Upper lobe of left lung (tissue), 6 donors: ENCODE measurements around the gene HOXC5. TPM values are rescaled to one million over a fixed set of nuclear protein-coding genes. Genes with fewer than 3 reads are reported as not detected.
"Not testable (repeated sequence)": the region's sequence is repeated elsewhere in the genome, so short reads cannot be mapped to it uniquely, and the experiment has no call there.

Experiments
- ATAC-seq, 2 donors: fragments of 200-7000 bp; cut with Tn5 transposase; one replicate each; pipeline ENCODE4 v1.9.1; 2022; ENCODE audit warnings: mild to moderate bottlenecking in 2 of 2, moderate library complexity in 2 of 2; ENCODE audit not compliant: low FRiP score in 2 of 2
- DNase-seq, 2 donors: peaks; one replicate each; pipeline ENCODE4 v3.0.0-alpha.2; 2019 to 2020
- H3K27ac ChIP-seq, 4 donors: fragments of 200-600 bp; sonication (generic); one replicate each; pipeline ENCODE4 v1.5.1; 2016 to 2019
- H3K27me3 ChIP-seq, 4 donors: fragments of 200-600 bp; sonication (generic); one replicate each; pipeline ENCODE4 v1.5.1; 2017 to 2019
- H3K36me3 ChIP-seq, 4 donors: fragments of 200-600 bp; sonication (generic); one replicate each; pipeline ENCODE4 v1.5.1; 2016 to 2019
- H3K4me1 ChIP-seq, 4 donors: fragments of 200-600 bp; sonication (generic); one replicate each; pipeline ENCODE4 v1.5.1; 2018 to 2019
- H3K4me3 ChIP-seq, 4 donors: fragments of 200-600 bp; sonication (generic); one replicate each; pipeline ENCODE4 v1.5.1; 2017 to 2019; ENCODE audit warnings: mild to moderate bottlenecking in 2 of 4, moderate library complexity in 1 of 4
- H3K9me3 ChIP-seq, 4 donors: fragments of 200-600 bp; sonication (generic); one replicate each; pipeline ENCODE4 v1.5.1; 2018 to 2019
- EP300 ChIP-seq, 4 donors: sonication (generic); formaldehyde crosslinking; IDR thresholded peaks; one replicate each; pipeline ENCODE4 v1.5.1; 2017; ENCODE audit warnings: antibody characterized with exemption in 4 of 4, control low read depth in 2 of 4
- POLR2A ChIP-seq, 4 donors: fragments of 450-650 bp; IDR thresholded peaks; one replicate each; pipeline ENCODE4 v1.5.1; 2016 to 2017; ENCODE audit warnings: antibody characterized with exemption in 4 of 4, mild to moderate bottlenecking in 2 of 4
- POLR2AphosphoS5 ChIP-seq, 2 donors: sonication (generic); formaldehyde crosslinking; IDR thresholded peaks; one replicate each; pipeline ENCODE4 v1.5.1; 2017; ENCODE audit warnings: antibody characterized with exemption in 2 of 2
- WGBS, 2 donors: methylation state at CpG; one replicate each; pipeline ENCODE4 v1.1.5; 2017 to 2018; 5-methylcytosine and 5-hydroxymethylcytosine counted together
- total RNA-seq, 6 donors: library from RNA; depleted of rRNA in 4 of 6; stranded (reverse); fragments of >200 nt in 4 of 6; gene quantifications; one replicate each; pipeline versions ENCODE4 v1.1.0 to v1.2.1, GENCODE V29; 2016 to 2021
- TF ChIP-seq, protein P1 (sequence below), 6 experiments: fragments of 450-650 bp in 4 of 6; fragments of 200-600 bp in 2 of 6; sonication (generic) in 2 of 6; IDR thresholded peaks; one replicate each; pipeline ENCODE4 v1.5.1; 2016 to 2019; ENCODE audit warnings: antibody characterized with exemption in 6 of 6
- donor health status: DM: no; HTN: no; CAD: no; lungs with moderate emphysema.
- donor health status: DM: no; HTN: yes; CAD: no; lungs with severe emphysema.

Gene HOXC5
- total RNA-seq, 6 donors from 2014 or later, result 0.11 to 0.22 (median 0.17) TPM; not detected in 3

- TF ChIP-seq POLR2AphosphoS5 (IDR thresholded peaks at IDR 0.05), result no peak
- TF ChIP-seq EP300 (IDR thresholded peaks at IDR 0.05), result no peak
- TF ChIP-seq, protein P1, sequence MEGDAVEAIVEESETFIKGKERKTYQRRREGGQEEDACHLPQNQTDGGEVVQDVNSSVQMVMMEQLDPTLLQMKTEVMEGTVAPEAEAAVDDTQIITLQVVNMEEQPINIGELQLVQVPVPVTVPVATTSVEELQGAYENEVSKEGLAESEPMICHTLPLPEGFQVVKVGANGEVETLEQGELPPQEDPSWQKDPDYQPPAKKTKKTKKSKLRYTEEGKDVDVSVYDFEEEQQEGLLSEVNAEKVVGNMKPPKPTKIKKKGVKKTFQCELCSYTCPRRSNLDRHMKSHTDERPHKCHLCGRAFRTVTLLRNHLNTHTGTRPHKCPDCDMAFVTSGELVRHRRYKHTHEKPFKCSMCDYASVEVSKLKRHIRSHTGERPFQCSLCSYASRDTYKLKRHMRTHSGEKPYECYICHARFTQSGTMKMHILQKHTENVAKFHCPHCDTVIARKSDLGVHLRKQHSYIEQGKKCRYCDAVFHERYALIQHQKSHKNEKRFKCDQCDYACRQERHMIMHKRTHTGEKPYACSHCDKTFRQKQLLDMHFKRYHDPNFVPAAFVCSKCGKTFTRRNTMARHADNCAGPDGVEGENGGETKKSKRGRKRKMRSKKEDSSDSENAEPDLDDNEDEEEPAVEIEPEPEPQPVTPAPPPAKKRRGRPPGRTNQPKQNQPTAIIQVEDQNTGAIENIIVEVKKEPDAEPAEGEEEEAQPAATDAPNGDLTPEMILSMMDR (IDR thresholded peaks at IDR 0.05), result no peak
- no peak for TF ChIP-seq POLR2A (IDR thresholded peaks at IDR 0.05)
- no peak overlapping the region for H3K4me3 ChIP-seq
- H3K4me1 ChIP-seq, result no peaks in the 10 kb centered on the region
- H3K9me3 ChIP-seq, result no peaks in the 10 kb centered on the region
- H3K27ac ChIP-seq, result no peak overlapping the region
- ATAC-seq (no peak), DNase-seq (no peak)
- 58 to 66% methylated on average over 6 of the region's 6 CpGs for WGBS, 2 donors
- no peaks in the 10 kb centered on the region for H3K27me3 ChIP-seq
- no peaks in the 10 kb centered on the region for H3K36me3 ChIP-seq
Measured at GRCh38 chr12:54075409-54075808, 42.6 kb downstream of the HOXC5 start.

DNA sequence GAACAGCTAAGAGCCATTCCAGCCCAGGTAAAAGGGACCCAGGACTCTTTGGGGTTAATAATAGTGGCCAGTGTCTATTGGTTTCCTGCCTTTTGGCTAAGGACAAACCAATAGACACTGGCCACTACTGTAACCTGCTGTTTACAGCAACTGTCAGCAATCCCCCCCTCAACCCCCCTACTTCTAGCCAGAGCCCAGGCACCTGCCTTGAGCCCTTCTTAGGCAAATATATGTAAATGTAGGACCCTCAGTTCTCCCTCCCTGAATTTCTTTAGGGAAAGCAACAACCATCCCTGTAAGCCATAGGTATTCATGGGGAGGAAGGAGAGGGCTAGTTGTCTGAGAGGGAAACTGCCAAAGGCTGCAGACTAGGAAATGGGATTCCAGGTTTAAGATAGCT lies 43.1 kb downstream of the HOXC5 start:
- no peaks in the 10 kb centered on the region for H3K36me3 ChIP-seq
- H3K4me3 ChIP-seq, result no peak overlapping the region
- H3K27ac ChIP-seq, result no peak overlapping the region
- no peaks in the 10 kb centered on the region for H3K4me1 ChIP-seq
- no peaks in the 10 kb centered on the region for H3K9me3 ChIP-seq
- no peaks in the 10 kb centered on the region for H3K27me3 ChIP-seq
- TF ChIP-seq EP300 (IDR thresholded peaks at IDR 0.05) (no peak), POLR2AphosphoS5 (IDR thresholded peaks at IDR 0.05) (no peak), POLR2A (IDR thresholded peaks at IDR 0.05) (no peak)
- TF ChIP-seq, protein P1 (IDR thresholded peaks at IDR 0.05), result no peak
- DNase-seq (no peak), ATAC-seq (no peak)

DNA sequence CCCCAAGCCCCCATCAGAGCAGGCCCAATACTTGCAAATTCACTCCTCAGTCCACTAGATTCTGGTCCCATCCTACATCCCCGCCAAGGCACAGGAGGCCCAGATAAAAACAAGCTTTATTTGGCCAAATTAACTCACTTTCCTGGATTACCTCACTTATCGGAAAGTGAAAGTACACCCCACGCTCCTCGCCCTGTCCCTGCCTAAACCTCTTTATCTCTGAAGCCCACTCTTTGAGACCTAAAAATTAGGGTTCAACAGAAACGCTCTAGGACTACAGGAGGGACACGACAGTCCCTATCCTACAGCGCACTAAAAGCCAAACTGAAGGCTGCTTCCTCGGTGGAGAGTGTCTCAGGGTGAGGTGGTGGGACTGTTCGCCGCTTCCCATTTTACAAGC lies 45.0 kb downstream of the HOXC5 start:
- not testable (repeated sequence) for ATAC-seq, H3K27ac ChIP-seq, H3K9me3 ChIP-seq, H3K4me1 ChIP-seq, H3K36me3 ChIP-seq, H3K4me3 ChIP-seq, DNase-seq, H3K27me3 ChIP-seq
- WGBS, 2 donors, result 74 to 77% methylated on average over 10 of the region's 10 CpGs

DNA sequence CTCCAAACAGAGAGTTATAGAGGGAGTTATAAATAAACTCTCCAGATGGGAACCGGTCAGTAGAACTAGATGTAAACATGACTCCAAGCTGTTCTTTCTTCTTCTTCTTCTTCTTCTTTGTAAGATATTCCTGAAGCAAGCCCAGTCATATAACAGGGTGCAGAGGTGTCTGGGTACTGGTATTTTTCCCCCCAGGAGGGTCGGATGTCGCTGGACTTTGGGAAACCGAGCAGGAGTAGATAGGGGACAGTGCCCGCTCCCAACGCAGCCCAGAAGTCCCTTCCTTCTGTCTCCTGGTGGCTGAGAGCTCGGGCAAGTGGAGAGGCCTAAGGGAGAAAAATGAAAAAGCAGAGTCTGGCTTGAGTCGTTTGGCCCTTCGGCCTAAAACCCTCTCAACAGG lies 46.3 kb downstream of the HOXC5 start:
- ATAC-seq, H3K27me3 ChIP-seq, H3K36me3 ChIP-seq, DNase-seq, H3K4me1 ChIP-seq, H3K9me3 ChIP-seq, H3K27ac ChIP-seq, H3K4me3 ChIP-seq: not testable (repeated sequence)
- WGBS, 2 donors, result 77 to 83% methylated on average over 7 to 9 of the region's 9 CpGs

DNA sequence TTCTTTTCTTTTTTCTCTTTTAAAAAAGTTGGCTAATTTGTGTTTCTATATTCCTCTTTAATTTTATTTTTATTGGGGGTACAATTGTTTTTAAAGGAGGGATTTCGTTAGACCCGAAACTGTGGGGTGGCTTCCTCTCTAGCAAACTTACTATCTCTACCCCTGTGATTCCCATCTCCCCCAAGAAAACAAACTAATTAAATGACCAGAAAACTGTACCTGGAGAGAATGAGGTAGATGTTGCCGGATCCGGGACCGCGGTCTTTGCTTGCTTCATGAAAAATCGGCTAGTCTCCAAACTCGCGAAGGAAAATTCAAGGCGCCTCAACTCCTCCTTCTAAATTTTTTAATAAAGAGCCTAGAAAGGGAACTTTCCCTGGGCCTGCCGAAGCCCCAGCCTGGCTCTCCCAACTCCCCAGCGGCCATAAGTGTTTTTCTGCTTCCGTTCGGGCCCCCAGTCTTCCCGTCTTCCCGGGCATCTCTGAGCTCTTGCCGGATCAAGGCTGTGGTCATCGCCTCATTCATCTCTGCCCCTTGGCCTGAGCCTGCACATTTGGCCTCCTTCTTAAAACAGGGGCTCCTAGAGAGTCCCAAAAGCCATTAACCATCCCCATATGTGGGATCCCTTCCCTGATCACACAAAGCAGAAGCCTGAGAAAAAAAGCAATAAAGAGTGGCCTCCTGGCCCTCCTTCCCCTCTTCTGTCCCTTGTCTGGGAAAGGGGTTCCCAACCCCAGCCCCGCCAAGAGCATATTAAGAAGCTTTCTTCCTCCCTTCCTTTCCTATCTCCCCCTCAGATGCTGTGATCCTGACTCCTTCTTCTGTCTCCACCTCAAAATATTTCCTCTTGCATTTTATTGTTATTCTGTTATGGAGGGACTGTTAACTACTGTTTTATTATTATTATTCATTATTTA lies 47.4 kb downstream of the HOXC5 start:
- not testable (repeated sequence) for ATAC-seq, H3K27ac ChIP-seq, H3K9me3 ChIP-seq, H3K27me3 ChIP-seq, H3K4me3 ChIP-seq, H3K4me1 ChIP-seq, DNase-seq, H3K36me3 ChIP-seq
- WGBS, 2 donors, result 79 to 84% methylated on average over 19 of the region's 19 CpGs

GRCh38 chr12:54081053-54081514 lies 48.2 kb downstream of the HOXC5 start:
- WGBS, 2 donors, result 32 to 43% methylated on average over 10 to 16 of the region's 16 CpGs
- DNase-seq, ATAC-seq, H3K4me1 ChIP-seq, H3K9me3 ChIP-seq, H3K36me3 ChIP-seq, H3K27ac ChIP-seq, H3K27me3 ChIP-seq: not testable (repeated sequence)
- peak overlapping the region in 1 of 4 donors; percentile 21 for H3K4me3 ChIP-seq

DNA sequence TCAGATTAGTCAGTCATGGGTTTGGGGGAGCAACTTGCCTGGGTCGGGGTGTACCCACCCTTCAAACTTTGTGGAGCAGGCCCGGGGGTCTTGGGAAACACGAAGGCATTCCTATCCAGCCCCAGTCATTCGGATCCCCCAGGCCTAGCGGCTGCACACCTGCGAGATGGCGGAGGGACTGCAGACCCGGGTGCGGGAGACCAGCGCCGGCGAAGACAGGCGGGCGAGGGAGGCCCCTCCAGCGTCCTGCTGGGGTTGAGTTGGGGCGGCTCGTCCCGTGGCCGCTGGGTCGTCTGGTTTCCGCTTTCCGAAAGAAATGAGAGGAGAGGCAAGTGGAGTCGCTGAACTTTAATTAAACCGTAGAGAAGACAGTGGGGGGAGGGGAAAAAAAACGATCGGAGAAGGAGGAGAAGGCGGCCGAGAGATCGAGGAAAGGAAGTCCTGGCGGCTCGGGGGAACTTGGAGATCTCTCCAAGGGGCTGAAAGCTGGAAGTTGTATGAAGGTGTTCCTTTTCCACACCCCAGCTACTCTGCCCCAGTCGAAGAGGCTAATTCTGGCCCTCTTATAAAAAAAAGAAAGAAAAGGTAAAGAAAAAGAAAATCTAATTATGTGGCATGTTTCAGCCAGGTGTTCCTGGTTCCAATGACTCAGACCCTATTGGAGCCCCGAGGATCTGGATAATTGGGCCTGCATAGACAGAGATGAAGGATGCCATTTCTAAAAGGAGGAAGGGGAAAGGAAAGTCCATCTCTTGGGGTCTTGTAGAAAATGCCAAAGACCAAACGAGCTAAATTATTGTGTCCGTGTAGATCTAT lies 48.9 kb downstream of the HOXC5 start:
- ATAC-seq, H3K9me3 ChIP-seq, H3K4me1 ChIP-seq, H3K36me3 ChIP-seq, H3K27me3 ChIP-seq: not testable (repeated sequence)
- peak overlapping the region in 1 of 4 donors; percentile 43 for H3K27ac ChIP-seq
- H3K4me3 ChIP-seq, result peak overlapping the region in 3 of 4 donors; percentile 5 to 28 (median 25)
- 23 to 27% methylated on average over 26 to 29 of the region's 35 CpGs for WGBS, 2 donors
- DNase-seq, result peak in 1 of 2 donors; percentile 83
